A549 (cell line): Measurements from ENCODE around the gene VSTM4. TPM values are rescaled to one million over a fixed set of nuclear protein-coding genes. Genes with fewer than 3 reads are reported as not detected.

Experiments used
- ATAC-seq, 2 experiments: fragments of 200-7000 bp in 1 of 2; fragments of >200 bp in 1 of 2; cut with Nextera tagmentation in 1 of 2; cut with Tn5 transposase in 1 of 2; 3 replicates each; pipeline versions ENCODE4 v1.8.0 to v1.9.1; 2018 to 2020; ENCODE audit warnings: mild to moderate bottlenecking in 1 of 2, moderate library complexity in 1 of 2
- CTCF ChIA-PET: fragments of 300-600 bp; sonication (Branson Sonifier 250); formaldehyde crosslinking; extraction: SDS; loops from one replicate; lab custom pipeline; 2021; ENCODE audit warnings: antibody characterized with exemption, inconsistent platforms; lab: Yijun Ruan, JAX
- POLR2A ChIA-PET: fragments of 350-600 bp; formaldehyde crosslinking; extraction: SDS; loops from one replicate; lab custom pipeline; 2021; ENCODE audit warnings: antibody characterized with exemption, inconsistent platforms; lab: Yijun Ruan, JAX
- DNase-seq, 2 experiments: peaks; one replicate each; pipeline versions ENCODE4 v3.0.0 to v3.0.0-alpha.2; 2011 to 2016; ENCODE audit warnings: low read depth in 1 of 2, low spot score in 1 of 2
- FAIRE-seq: peaks from 2 replicates; lab custom pipeline; 2011; peaks lifted over from hg19 to GRCh38; lab: Jason Lieb, UNC
- H3K27ac ChIP-seq, 2 experiments: fragments of >200 bp; sonication (Bioruptor Twin); formaldehyde crosslinking; 3 replicates each; pipeline ENCODE4 v1.5.1; 2016 to 2017
- H3K4me1 ChIP-seq: fragments of >200 bp; sonication (Bioruptor Twin); formaldehyde crosslinking; 3 replicates; pipeline ENCODE4 v1.6.1; 2016
- H3K4me2 ChIP-seq: fragments of >200 bp; sonication (Bioruptor Twin); formaldehyde crosslinking; 3 replicates; pipeline ENCODE4 v1.6.1; 2016
- H3K4me3 ChIP-seq: fragments of >200 bp; sonication (Bioruptor Twin); formaldehyde crosslinking; 3 replicates; pipeline ENCODE4 v1.5.1; 2016
- H3K9me3 ChIP-seq: fragments of >200 bp; sonication (Bioruptor Twin); formaldehyde crosslinking; 3 replicates; pipeline ENCODE4 v1.6.1; 2016
- ATOH8 ChIP-seq: fragments of 250-450 bp; sonication (Bioruptor Pico); IDR thresholded peaks from 2 replicates; pipeline ENCODE4 v1.5.0; 2020; ENCODE audit warnings: low read depth, mild to moderate bottlenecking, moderate library complexity
- CTCF ChIP-seq: fragments of >200 bp; sonication (Bioruptor Twin); formaldehyde crosslinking; IDR thresholded peaks from 3 replicates; pipeline ENCODE4 v1.5.1; 2016
- EHF ChIP-seq: fragments of 250-450 bp; sonication (Bioruptor Pico); IDR thresholded peaks from 2 replicates; pipeline ENCODE4 v1.5.0; 2020; ENCODE audit warnings: mild to moderate bottlenecking
- ELK1 ChIP-seq: fragments of 150-350 bp; IDR thresholded peaks from 2 replicates; pipeline ENCODE4 v1.6.1; 2014; ENCODE audit warnings: low read depth, mild to moderate bottlenecking, low read length
- EP300 ChIP-seq, 2 experiments: fragments of >200 bp; sonication (Bioruptor Twin); formaldehyde crosslinking; IDR thresholded peaks; 2 replicates in 1 of 2; 3 replicates in 1 of 2; pipeline ENCODE4 v1.6.1; 2016 to 2017
- FOSL2 ChIP-seq, 2 experiments: fragments of 450-650 bp in 1 of 2; fragments of >200 bp in 1 of 2; sonication (Bioruptor Twin) in 1 of 2; formaldehyde crosslinking; IDR thresholded peaks; 2 replicates each; pipeline versions ENCODE4 v1.5.0 to v1.6.1; 2016 to 2020; ENCODE audit warnings: mild to moderate bottlenecking in 1 of 2, moderate library complexity in 1 of 2
- HDAC2 ChIP-seq: fragments of 200-600 bp; sonication (generic); IDR thresholded peaks from 2 replicates; pipeline ENCODE4 v1.6.1; 2016
- HEYL ChIP-seq: fragments of 250-450 bp; sonication (Bioruptor Pico); IDR thresholded peaks from 2 replicates; pipeline ENCODE4 v1.8.0; 2021; ENCODE audit warnings: mild to moderate bottlenecking, moderate library complexity
- HOXB13 ChIP-seq: fragments of 250-450 bp; sonication (Bioruptor Pico); IDR thresholded peaks from 2 replicates; pipeline ENCODE4 v1.5.0; 2020; ENCODE audit warnings: low read depth, mild to moderate bottlenecking, moderate library complexity
- JUN ChIP-seq, 2 experiments: fragments of >200 bp; sonication (Bioruptor Twin); formaldehyde crosslinking; IDR thresholded peaks; 2 replicates in 1 of 2; 3 replicates in 1 of 2; pipeline ENCODE4 v1.6.1; 2016 to 2017
- MAZ ChIP-seq: fragments of 150-350 bp; IDR thresholded peaks from 2 replicates; pipeline ENCODE4 v1.6.1; 2014; ENCODE audit warnings: antibody characterized with exemption, low read depth, low read length, borderline replicate concordance
- NFE2L2 ChIP-seq: fragments of 150-350 bp; conservative IDR thresholded peaks from 2 replicates; pipeline ENCODE4 v1.6.1; 2014; ENCODE audit warnings: low read length
- NR3C1 ChIP-seq: fragments of >200 bp; sonication (Bioruptor Twin); formaldehyde crosslinking; IDR thresholded peaks from 3 replicates; pipeline ENCODE4 v1.6.1; 2017
- RCOR1 ChIP-seq: fragments of 150-350 bp; IDR thresholded peaks from 2 replicates; pipeline ENCODE4 v1.6.1; 2014; ENCODE audit warnings: antibody characterized with exemption, low read length, low read depth
- RFX5 ChIP-seq: fragments of 450-650 bp; IDR thresholded peaks from 2 replicates; pipeline ENCODE4 v1.7.1; 2014; ENCODE audit warnings: antibody characterized with exemption, mild to moderate bottlenecking, moderate library complexity
- TFCP2L1 ChIP-seq: fragments of 250-450 bp; sonication (Bioruptor Pico); IDR thresholded peaks from 2 replicates; pipeline ENCODE4 v1.5.0; 2021; ENCODE audit warnings: mild to moderate bottlenecking
- TP53 ChIP-seq: fragments of 250-450 bp; sonication (Bioruptor Pico); IDR thresholded peaks from 2 replicates; pipeline ENCODE4 v1.5.0; 2021; ENCODE audit warnings: mild to moderate bottlenecking, moderate library complexity
- USF2 ChIP-seq: fragments of 450-650 bp; IDR thresholded peaks from 2 replicates; pipeline ENCODE4 v1.6.1; 2014; ENCODE audit warnings: antibody characterized with exemption
- ZC3H11A ChIP-seq: fragments of 450-650 bp; IDR thresholded peaks from 2 replicates; pipeline ENCODE4 v1.6.1; 2014; ENCODE audit warnings: antibody characterized with exemption, mild to moderate bottlenecking
- ZFP36 ChIP-seq: fragments of 450-650 bp; IDR thresholded peaks from 2 replicates; pipeline ENCODE4 v1.6.1; 2014; ENCODE audit warnings: borderline replicate concordance; ENCODE audit not compliant: partially characterized antibody
- ZSCAN20 ChIP-seq: fragments of 250-450 bp; sonication (Bioruptor Pico); IDR thresholded peaks from 2 replicates; pipeline ENCODE4 v1.8.0; 2022; ENCODE audit warnings: mild to moderate bottlenecking, moderate library complexity
- WGBS: methylation state at CpG from one replicate; pipeline ENCODE4 v1.1.6; 2017; ENCODE audit errors: missing lambda C conversion rate; 5-methylcytosine and 5-hydroxymethylcytosine counted together
- polyA plus RNA-seq, 4 experiments: library from polyadenylated mRNA; depleted of rRNA in 3 of 4; stranded (reverse); fragments of >200 nt; fragmentation: RNase III in 1 of 4; extraction: RNeasy Plus Mini Kit Qiagen cat#74134 plus additional on column Dnase treatment in 1 of 4; gene quantifications; 2 replicates in 3 of 4; 3 replicates in 1 of 4; pipeline ENCODE4 v1.2.3, GENCODE V29; 2011 to 2017

Gene VSTM4
- polyA plus RNA-seq, 2 of the 4 experiments (the other 2 are of a cell fraction): 0.18 to 0.53 TPM

- no peak for ATAC-seq
- CTCF ChIA-PET: interaction anchor here (0.8 to 1.1 kb wide), 2 partner anchors 17 to 343 kb away, joined by 3 to 7 read pairs; no protein-coding TSS in a partner anchor
Measured at GRCh38 chr10:48999346-48999745, 116.0 kb downstream of the VSTM4 start.

GRCh38 chr10:48996329-48996728, 119.0 kb downstream of the VSTM4 start:
- 4% methylated on average over 3 of the region's 3 CpGs for WGBS
- Histone ChIP-seq H3K27ac (no peak overlapping the region), H3K4me2 (no peak overlapping the region), H3K4me1 (no peaks in the 10 kb centered on the region), H3K4me3 (no peak overlapping the region), H3K9me3 (no peaks in the 10 kb centered on the region)
- TF ChIP-seq MAZ (no peak), EHF (CRISPR knock-in tag) (no peak), NR3C1 (no peak), EP300 (IDR thresholded peaks at IDR 0.05) (no peak), ZC3H11A (no peak), FOSL2 (IDR thresholded peaks at IDR 0.05) (no peak), FOSL2 (CRISPR knock-in tag; IDR thresholded peaks at IDR 0.05) (no peak), USF2 (no peak)
- POLR2A ChIA-PET: no interaction called here
- DNase-seq: no peak
- ATAC-seq: no peak
- no peak for FAIRE-seq
- CTCF ChIA-PET: interaction anchor here (0.9 to 1.1 kb wide), 2 partner anchors 84 to 340 kb away, joined by 3 to 4 read pairs; no protein-coding TSS in a partner anchor

More at GRCh38 chr10:48999346-48999745, 116.0 kb downstream of the VSTM4 start:
- DNase-seq (no peak), FAIRE-seq (no peak)
- Histone ChIP-seq H3K27ac (no peak overlapping the region), H3K9me3 (no peaks in the 10 kb centered on the region), H3K4me2 (no peak overlapping the region), H3K4me1 (no peaks in the 10 kb centered on the region), H3K4me3 (no peak overlapping the region)
- TF ChIP-seq ATOH8 (CRISPR knock-in tag) (no peak), CTCF (no peak), TFCP2L1 (CRISPR knock-in tag) (no peak), RFX5 (no peak), ELK1 (no peak), HDAC2 (no peak), HEYL (CRISPR knock-in tag) (no peak), TP53 (CRISPR knock-in tag) (no peak), RCOR1 (no peak), JUN (IDR thresholded peaks at IDR 0.05) (no peak), ZFP36 (no peak), ZSCAN20 (CRISPR knock-in tag) (no peak), NFE2L2 (no peak), HOXB13 (CRISPR knock-in tag) (no peak), NR3C1 (no peak), EP300 (IDR thresholded peaks at IDR 0.05) (no peak)
- WGBS: 21% methylated on average over 2 of the region's 2 CpGs
- POLR2A ChIA-PET: no interaction called here
